EH (cell line): ENCODE results near the gene COG6.

Experiments used
- DNase-seq: peaks from one replicate; pipeline ENCODE4 v3.0.0-alpha.2; 2015; ENCODE audit warnings: low read depth

COG6 gene

GRCh38 chr13:39682310-39682709 lies 26.8 kb downstream of the COG6 start:
- DNase-seq, result no peak

- no peak for DNase-seq
These were observed 27.3 kb downstream of the COG6 start for GRCh38 chr13:39682788-39683187.

DNA sequence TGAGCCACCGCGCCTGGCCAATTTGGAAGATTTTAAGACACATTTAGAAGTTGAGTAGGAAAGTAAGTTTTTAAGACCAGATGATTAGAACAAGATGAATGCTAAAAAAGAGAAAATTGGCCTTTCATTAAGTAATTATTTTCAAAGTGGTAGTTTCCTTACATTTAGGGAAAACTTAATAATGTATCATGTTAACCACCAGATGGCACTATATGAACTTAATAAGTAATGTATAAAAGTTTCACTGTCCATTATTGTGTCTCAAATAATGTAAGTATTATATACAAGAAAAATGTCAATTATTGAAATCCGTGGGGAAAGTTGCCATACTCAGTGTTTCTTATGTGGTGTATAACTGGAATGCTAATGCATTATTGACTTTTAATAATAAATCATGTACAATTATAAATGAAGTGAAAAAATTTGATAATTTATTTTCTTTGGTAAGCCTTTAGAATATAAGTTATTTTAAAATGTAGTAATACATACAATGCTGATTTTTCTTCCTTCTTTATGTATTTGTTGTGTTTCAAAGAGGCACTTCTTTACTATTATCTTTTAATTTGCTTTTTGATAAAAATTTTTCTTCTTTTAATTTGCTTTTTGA lies 29.2 kb downstream of the COG6 start:
- peak; percentile 51 for DNase-seq

DNA sequence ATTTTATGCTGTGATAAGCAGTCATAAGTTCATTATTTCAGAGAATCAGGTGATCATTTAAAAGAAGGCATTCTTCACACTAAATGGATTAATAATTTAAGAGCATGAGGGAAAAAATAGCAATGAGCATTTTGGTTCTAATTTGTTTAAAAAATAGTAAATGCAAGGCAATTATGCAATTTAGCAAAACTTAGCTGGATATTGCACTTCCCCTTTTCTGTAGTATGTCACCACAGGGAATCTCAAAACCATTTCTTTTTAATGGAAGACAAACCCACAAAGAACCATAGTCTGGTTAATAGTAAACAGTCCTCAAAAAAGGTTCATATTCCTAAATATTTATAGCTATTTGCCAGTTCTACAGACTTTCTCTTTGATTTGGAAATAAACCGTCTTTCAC lies 30.2 kb downstream of the COG6 start:
- DNase-seq, result no peak

GRCh38 chr13:39688278-39688677 lies 32.8 kb downstream of the COG6 start:
- DNase-seq, result no peak

DNA sequence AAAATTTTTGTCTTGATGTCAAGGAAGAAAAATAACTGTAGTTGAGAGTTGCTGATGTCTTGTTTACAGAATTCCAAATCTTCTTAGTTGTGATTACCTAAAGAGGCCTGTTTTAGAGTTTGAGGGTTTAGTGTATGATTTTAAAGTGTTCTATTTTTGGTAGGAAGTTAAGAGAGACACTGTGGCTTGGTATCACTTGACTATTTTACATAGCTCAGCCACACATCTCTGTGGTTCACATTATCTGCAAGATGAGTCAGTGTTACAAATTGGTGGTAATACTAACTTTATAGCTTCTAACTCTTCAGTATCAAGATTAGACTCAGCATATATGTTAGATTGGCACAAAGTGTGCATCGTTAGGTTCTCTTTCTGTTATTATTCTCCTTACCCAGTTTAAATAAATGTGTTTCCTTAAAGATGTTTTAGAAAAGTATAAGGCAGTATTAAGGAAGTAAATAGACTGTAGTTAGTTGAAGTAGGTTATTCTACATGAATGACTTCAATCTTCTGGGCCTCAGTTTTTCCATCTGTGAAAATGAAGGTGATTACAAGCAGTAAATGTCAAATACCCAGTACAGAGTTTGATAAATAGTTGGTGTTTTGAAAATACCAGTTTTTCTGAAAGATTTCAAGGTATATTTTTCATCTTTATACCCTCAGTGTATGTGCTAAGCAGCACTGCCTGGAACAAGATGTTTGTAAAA lies 33.4 kb downstream of the COG6 start:
- peak; percentile 65 for DNase-seq

DNA sequence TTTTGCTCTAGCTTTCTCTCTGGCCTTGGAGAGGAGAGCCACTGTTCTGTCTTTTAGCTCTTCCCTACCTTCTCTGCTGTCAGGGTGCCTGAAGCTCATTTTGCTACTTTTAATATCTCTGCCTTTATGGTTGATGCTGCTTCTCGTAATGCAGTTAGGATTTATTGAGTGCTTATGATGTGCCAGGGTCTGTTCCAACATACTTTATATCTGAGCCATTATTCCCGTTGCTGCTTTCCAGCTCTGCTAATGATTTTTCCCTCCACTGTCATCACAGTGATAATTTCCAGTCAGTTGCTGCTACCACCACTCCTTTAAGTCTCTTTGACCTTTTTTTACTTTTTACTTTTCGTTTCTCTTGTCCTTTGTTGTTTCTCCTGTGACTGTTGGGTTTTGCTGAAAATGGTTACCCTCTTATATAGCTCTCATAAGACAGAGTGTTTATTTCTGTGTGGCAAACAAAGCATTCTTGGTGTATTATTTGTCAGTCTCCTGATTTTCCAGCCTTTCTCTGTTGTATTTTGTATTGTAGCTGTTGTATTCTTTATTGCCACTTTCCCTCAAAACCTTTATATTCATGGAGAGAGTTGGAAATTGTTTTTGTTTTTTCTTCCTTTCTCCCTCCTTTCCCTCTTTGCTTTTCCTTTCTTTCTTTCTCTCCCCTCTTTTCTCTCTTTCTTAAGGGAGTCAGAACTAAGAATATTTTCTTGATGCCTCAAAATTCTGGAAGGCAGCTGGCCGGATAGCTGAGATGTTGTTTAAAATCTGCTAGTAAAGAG lies 37.4 kb downstream of the COG6 start:
- DNase-seq, result peak; percentile 37

DNA sequence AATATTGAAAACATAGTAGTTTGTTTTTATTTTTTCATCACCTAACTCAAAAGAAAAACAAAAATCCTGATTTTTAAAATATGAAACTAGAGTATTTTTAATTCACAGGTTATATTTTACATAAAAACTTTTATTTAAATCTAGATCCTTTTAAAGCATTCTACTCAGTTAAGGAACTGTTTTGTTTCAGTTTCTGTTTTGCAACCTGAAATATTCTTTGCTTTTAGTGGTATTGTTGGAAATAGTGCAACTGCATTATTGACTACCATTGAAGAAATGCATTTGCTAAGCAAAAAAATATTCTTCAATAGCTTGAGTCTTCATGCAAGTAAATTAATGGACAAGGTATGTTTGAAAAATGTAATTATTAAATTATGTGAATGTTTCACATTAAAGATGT lies 43.8 kb downstream of the COG6 start:
- no peak for DNase-seq

DNA sequence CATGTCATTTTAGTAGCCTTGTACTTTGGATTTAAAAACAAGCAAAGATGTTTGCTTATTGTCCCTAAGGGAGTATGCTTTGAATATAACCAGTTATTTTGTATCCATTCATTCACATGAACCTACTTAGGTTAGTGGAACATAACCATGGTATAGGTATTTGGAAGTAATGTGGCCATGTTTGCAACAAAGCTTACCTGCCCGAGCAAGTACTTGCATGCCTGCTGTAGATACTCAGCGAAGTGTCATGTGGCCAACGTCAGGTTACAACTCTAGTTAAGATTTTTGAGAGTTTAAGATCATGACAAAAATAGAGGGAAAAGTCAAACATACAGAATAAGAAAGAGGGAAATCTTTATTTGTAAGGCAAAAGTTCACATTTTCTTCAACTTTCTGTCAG lies 57.2 kb downstream of the COG6 start:
- no peak for DNase-seq

DNA sequence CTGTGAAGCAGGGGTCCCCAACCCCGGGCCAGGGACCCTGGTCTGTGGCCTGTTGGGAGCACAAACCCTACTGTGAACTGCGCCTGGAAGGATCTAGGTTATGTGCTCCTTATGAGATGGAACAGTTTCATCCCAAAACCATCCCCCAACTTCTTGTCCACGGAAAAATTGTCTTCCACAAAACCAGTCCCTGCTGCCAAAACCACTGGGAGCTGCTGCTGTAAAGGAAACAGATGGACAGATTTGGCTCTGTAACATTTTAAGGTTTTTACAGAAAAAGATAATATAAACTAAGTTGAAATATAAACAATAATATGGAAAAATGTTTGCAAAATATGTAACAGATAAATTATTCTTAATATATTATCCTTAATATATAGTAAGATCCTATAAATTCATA lies 73.7 kb downstream of the COG6 start:
- no peak for DNase-seq

- no peak for DNase-seq
These were observed 79.5 kb downstream of the COG6 start for GRCh38 chr13:39734952-39735351.

DNA sequence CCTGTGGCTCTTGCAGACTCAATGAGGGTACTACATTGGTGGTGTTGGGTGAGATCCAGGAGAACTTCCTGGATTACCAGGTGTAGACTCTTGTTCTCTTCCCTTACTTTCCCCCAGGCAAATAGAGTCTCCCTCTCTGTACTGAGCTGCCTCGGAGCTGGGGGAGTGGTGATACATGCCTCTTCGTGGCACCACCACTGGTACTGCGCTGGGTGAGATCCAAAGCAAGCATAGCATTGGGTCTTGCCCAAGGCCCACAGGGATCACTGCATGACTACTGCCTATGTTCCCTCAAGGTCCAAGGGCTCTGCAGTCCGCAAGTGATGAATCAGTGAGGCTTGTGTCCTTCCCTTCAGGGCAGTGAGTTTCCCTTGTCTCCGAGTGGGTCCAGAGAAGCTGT lies 81.6 kb downstream of the COG6 start:
- DNase-seq, result no peak

GRCh38 chr13:39740761-39741160 lies 85.3 kb downstream of the COG6 start:
- no peak for DNase-seq

DNA sequence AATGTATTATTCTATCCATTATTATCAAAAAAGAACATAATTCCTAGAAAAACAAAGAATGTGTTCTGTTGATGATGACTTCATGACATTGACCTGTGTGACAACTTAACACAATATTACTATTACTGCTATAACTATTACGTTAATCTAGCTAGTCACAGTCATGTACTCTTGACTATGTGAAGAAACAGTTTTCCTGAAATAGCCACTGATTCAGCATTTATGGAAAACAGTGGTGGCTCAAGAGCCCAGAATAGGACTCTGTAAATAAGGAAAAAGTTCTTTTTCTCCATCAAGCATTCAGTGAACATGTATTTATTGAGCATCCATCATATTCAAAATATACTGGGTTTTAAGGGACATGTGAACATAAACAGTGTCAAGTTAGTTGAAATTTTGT lies 93.5 kb downstream of the COG6 start:
- DNase-seq, result no peak

DNA sequence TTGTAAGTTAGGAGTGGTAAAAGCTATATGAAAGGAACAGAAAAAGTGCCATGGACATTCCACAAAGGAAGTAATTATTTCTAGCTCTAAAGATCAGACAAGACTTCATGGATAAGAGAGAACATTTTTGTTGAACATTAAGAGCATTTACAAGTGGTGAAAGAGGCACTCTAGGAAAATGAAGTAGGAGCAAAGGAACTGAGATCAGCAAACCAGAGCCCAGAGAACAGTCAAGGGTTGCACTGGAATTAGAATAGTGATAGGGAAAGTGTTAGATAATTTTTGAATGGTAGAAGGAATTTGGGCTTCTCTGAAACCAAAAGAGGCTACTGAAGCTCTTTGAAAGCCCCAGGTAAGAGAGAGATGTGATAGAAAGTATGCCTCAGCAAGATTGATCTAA lies 94.1 kb downstream of the COG6 start:
- no peak for DNase-seq

- no peak for DNase-seq
These were observed 96.3 kb downstream of the COG6 start for GRCh38 chr13:39751805-39752204.

- no peak for DNase-seq
These were observed 105.1 kb downstream of the COG6 start for GRCh38 chr13:39760521-39760920.

DNA sequence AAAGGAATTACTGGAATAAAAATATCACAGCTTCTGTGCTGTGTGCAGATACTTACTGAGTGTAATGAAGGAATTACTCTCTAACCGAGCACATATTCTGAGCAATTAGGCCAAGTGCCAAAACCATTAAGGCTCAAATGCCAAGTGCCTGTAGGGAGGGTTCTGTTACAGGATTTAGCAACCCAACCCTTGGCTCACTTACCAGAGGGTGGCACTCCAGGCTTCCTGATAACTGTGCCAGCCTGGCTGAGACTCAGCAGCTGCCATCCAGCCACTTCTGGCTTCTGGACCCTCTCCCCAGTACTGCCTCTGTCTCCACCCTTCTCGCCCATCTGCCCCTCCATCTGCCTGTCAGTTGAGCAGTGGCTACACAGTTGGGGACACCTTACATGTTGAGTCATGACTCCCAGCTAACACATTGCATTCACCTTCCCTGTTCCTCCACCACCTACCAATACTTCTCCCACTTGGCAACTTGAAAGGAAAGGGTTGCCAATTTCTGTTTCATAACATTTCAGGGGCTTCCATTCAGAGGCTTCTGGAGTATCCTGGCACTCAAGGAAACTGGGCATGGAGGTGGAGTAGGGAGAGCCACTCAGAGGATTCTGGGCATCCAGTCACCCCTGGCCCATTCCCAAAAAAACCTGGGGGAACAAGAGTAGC lies 110.5 kb downstream of the COG6 start:
- peak; percentile 52 for DNase-seq

GRCh38 chr13:39766464-39767158 lies 111.1 kb downstream of the COG6 start:
- no peak for DNase-seq

- DNase-seq, result no peak
These were observed 112.5 kb downstream of the COG6 start for GRCh38 chr13:39767791-39768517.

DNA sequence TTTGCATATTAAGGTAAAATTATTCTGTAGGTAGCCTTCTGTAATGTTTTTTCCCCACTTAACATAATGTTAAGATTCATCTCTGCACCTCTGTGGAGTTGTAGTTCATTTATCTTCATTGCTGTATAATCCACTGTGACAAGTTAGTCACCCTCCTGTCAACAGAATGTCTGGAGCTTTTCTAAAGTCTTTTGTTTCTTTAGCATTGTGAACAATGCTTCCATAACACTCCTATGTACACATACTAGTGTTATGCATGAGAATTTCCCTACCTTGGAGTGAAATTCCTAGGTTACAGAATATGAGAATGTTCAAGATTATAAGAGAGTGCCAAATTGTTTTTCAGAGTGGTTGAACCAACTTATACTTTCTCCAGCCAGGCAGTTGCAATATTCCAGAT lies 113.5 kb downstream of the COG6 start:
- no peak for DNase-seq
